ENCODE data around the gene OOSP1.

- TF ChIP-seq CTCF (IDR thresholded peaks at IDR 0.05; ENCODE audit: insufficient read depth, low read depth, low read length): no peak
- no peak for TF ChIP-seq EZH2 (IDR thresholded peaks at IDR 0.05; ENCODE audit: insufficient read depth, low read length)
Measured at GRCh38 chr11:59973097-59973496, 34.9 kb downstream of the OOSP1 start.
